Endometrium (tissue), 2 donors: ENCODE data around the gene PTGDS.

Experiments
- FAIRE-seq: peaks from 2 replicates; lab custom pipeline; 2012; peaks lifted over from hg19 to GRCh38; lab: Jason Lieb, UNC
- donor health status: control.
- donor health status: control.

The PTGDS gene

DNA sequence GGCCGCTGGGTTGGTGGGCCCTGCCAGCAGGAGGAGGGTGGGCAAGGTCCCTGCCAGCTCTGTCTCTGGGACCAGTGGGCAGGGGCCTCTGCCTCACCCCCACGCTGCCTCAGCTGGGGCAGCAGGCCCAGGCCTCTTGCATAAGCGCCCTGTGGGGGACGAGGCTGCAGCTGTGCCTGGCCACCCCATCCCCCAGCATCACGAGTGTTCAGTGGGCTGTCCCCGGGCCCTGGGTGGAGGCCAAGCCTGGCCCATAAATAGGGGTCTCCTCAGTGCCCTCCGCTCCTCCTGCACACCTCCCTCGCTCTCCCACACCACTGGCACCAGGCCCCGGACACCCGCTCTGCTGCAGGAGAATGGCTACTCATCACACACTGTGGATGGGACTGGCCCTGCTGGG, at the start of gene PTGDS:
Gene PTGDS (plus strand): TSS at position 282 of the 400 bp plus-strand sequence. CDS start 75 bp downstream, at position 357.
- FAIRE-seq: no peak

DNA sequence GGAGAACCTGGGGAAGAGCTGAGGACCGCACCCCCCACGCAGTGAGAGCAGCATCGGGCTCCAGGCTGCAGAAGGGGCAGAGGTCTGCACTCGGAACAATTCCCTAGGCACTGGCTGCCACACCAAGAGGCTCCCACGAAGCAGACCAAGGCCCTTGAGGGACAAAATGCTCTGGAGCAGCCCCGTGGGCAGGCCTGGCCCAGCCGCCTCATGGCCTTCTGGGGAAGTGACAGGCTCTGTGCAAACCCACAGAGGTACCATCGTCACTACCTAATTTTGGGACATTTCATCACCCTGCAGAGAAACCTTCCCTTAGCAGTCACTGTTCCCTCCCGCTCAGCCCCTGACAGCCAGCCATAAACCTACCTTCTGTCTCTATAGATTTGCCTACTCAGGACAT, 48.7 kb upstream of the PTGDS start:
- FAIRE-seq: no peak

DNA sequence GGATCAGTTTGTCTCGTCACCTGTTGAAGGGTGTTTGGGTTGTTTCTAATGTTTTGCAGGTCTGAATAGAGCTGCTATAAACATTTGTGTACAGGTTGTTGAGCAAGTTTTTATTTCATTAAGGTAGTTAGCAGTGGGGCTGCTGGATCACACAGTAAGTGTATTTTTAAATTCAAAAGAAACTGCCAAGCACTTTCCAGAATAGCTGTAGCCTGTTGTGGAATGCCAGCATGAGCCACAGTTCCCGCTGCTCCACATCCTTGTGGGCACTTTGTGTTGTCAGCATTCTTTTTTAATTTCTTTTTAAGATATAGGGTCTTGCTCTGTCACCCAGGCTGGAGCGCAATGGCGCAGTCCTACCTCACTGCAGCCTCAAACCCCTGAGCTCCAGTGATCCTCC, 47.3 kb upstream of the PTGDS start:
- no peak for FAIRE-seq

DNA sequence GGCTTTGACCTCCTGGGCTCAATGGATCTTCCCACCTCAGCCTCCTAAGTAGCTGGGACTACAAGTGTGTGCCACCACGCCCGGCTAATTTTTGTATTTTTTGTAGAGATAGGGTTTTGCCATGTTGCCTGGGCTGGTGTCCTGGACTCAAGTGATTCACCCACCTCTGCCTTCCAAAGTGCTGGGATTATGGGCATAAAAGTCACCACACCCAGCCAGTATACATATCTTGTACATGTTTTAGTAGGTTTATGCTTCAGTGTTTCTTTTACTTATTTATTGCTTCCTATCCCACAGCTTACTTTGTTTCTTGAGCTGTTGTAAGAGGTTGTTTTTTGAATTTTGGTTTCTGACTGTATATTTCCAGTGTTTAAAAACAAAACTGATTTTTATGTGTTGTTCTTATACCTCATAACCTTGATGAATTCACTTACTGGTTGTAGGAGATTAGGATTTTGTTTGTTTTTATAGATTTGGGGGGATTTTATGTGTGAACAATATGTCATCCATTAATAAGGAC, 45.6 kb upstream of the PTGDS start:
- FAIRE-seq: no peak

DNA sequence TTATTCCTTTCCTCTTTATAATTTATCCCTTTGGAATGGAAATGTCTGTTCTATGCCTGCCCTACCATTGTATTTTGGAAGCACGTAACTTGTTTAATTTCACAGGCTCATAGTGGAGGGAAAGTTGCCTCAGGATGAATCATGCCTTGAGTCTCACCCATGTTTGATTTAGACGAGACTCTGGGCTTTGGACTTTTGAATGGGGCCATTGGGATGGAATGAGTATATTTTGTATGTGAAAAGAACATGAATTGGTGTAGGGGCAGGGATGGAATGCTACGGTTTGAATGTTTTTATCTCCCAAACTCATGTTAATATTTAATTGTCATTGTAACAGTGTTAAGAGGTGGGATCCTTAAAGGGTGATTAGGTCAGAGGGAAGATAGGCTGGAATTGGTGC, 43.0 kb upstream of the PTGDS start:
- no peak for FAIRE-seq

DNA sequence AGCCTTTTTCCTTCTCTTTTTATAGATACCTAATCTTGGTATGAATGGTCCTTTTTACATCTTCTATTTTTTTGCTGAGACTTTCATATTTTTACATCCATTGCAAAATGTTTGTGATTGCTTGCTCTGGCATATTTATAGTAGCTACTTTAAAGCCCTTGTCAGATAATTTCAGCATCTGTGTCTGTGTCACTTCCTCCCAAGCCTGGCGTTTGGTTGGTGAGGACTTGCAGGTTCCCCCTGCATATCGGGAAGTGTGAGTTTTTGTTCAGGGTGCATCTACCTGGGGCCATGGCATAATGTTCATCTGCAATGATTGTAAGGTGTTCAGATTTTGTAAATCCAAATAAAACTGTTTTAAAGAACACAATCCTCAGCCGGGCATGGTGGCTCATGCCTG, 41.7 kb upstream of the PTGDS start:
- no peak for FAIRE-seq

DNA sequence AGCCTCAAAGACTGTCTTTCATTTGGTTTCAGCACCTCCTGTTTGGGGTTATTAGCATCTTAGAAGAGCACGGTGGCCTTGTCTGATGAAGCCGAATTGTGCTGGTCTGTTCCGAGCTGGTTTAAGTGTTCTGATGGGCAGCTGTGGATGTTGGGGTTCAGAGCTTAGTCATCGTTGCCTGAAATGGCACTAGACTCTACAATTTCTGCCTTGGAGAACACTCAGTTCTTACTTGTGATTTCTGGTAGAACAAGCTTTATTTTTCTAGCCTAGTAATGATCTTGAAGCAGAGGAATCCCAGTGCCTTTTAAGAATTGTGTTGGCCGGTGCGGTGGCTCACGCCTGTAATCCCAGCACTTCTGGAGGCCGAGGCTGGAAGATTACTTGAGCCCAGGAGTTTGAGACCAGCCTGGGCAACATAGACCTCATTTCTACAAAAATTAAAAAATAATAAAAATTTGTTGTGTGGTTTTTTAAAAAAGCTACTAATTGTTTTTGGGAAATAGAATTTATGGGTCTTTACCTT, 40.6 kb upstream of the PTGDS start:
- no peak for FAIRE-seq

DNA sequence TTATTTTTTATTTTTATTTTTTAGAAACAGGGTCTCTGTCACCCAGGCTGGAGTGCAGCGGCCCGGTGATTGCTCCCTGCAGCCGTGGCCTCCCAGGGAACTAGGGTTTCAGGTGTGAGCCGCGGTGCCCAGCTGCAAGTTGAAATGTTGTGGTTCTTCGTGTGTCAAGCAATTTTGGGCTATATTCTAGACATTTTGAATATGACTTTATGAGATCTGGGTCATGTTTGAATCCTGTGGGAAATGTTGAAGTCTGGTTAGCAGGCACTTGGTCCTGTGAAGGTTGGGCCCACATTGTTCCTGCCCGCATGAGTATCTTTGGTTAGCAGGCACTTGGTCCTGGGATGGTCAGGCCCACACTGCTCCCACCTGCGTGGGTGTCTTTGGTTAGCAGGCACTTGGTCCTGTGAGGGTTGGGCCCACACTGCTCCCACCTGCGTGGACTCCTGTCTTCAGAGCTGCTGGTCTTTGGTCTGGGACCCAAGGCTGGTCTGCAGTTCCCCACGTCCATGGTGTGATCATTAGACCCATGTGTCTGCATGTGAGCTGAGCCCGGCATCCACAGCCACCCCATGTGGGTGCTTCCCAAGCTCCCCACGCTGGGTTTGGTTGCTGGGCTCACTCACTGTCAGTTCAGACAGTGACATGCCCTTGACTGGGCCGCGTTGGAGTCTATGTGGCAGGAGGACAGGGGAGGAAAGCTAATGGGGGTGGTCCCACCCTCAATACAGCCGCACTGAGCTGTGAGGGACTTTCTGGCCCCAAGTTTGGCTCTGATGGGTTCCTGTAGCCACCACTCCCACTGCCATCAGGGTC, 39.9 kb upstream of the PTGDS start:
- FAIRE-seq: no peak

DNA sequence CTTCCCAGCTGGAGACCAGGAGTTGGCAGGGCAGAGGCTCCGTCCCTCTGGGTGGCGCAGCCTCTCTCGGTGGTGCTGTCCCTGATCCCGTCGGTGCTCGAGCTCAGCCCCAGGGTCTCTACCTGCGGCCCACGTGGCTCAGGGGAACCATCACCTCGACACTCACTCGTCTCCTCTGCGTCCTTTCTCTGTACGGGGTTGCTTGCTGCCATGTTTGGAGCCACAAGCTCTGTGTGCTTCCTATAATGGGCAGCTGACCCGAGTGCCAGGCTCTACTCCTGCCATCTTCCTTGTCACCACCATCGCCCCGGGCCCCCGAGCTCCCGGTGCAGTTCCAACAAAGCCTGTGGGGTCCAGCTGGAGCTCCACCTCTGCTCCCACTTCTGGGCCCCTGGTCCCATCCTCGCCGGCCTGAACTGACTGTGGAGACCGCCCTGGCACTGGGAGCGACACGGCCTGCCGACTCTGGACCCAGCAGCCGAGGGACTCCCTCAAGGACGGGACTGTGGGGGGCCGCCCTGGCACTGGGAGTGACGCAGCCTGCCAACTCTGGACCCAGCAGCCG, 37.8 kb upstream of the PTGDS start:
- FAIRE-seq: no peak

DNA sequence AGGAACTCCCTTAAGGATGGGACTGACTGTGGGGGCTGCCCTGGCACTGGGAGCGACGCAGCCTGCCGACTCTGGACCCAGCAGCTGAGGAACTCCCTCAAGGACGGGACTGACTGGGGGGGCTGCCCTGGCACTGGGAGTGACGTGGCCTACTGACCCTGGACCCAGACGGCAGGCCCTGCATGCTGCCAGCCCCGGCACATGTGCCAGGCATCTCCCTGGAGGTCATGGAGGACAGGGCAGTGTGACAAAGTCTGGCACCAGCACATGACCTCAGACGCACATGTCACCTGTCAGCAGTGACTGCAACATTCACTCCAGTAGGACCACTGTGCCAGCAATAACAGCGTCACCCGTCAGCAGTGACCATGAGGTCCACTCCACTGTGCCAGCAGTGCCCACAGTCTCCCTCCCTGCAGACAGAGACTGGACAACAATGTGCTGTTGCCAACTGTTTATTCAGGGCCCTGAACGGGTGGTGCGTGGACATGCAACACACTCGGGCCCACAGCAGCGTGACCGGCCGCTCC, 37.2 kb upstream of the PTGDS start:
- FAIRE-seq: no peak

DNA sequence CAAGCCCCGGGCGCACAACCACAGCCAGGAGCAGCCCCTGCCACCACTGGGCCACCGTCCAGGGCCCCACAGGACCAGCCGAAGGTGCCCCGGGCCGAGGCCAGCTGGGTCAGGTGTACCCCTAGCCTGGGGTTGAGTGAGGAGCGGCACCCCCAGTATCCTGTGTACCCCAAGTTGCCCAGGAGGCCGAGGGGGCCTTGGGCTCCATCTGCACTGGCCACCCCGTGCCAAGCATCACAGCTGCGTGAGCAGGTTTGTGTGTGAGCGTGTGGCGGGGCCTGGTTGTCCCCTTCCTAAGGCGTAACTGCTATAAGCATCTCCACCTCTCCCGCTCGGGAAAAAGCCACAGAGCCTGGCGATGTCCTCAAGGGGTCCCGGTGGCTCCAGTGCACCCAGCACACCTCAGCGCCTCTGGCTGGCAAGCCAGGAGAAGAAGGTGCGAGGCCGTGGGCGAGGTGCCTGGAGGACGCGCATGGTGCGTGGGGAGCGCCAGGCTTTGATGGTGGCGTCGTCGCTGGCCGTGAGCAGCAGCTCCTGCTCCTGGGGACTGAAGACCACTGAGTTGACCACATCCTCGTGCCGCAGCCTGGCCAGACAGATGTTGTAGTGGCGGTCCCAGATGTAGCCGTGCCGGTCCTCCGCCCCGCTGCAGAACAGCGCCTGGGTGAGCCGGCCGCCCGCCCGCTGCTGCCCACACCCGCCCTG, 36.6 kb upstream of the PTGDS start:
- FAIRE-seq: no peak

DNA sequence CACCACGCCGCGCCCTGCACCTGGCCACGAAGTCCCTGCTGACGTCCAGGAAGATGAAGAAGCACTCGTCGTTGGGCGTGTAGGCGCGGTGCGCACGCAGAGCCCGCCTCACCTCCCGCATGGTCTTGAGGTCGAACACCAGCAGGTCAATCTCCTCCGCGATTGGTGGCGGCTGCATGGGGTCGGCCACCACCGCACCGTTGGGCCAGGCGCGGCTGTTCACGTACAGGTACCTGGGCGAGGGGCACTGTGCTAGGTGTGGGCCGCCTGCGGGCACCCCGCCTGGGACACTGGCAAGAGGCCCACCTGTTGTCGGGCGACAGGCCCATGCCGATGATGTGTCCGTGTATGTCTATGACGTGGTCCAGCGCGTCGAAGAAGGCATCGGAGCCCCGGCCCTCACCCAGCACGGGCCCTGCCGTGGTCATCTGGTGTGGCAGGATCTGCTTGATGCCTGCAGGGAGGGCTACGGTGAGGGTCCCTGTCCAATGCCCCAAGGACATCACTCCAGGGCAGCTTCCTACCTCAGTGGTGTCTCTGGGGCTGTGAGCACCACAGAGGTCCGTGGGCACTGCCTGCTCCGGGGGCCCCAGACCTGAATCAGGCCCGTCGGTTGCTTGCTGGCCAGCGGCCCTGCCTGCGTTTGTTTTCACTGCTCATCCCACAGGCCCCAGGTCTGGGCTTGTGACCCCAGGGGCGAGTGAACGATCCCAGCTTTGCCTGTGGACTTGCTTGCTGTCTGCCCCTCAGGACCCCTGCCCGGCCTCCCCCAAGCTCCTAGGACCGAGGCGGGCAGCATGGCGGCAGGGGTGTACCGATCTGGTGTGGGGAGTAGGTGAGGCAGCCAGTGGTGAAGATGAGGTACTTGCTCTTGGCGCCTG, 35.8 kb upstream of the PTGDS start:
- no peak for FAIRE-seq

DNA sequence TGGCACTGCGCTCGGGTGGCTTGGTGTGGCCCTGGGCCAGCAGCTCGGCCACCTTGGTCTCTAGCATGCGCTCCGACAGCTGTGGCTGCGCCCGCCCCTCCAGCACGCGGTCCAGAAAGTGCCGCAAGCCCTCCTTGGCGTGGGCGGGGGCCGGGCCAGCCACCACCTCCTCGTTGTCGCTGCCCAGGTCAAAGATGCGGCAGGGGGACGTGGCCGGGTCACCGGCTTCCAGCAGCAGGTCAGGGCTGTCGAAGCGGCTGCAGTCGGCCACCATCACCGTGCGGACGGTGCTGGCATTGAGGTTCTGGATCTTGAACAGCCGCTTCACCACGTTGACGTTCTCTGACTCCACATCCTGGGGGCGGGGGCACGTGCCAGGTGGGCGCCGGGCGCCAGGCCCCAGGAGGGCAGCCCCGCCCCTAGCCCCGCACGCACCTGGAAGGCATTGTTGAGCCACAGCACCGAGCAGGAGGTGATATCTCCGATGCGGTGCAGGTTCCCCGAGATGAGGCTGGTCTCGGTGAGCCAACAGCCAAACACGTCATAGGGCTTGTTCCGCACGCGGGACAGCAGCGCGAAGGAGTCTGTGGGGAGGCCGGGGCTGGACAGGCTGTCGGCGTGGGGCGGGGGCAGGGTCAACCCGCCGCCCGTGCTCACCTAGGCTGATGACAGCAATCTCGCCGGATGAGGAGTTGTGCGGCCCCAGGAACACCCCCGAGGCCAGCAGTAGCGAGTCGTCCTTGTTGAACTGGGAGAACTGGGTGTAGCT, 35.0 kb upstream of the PTGDS start:
- FAIRE-seq: no peak

DNA sequence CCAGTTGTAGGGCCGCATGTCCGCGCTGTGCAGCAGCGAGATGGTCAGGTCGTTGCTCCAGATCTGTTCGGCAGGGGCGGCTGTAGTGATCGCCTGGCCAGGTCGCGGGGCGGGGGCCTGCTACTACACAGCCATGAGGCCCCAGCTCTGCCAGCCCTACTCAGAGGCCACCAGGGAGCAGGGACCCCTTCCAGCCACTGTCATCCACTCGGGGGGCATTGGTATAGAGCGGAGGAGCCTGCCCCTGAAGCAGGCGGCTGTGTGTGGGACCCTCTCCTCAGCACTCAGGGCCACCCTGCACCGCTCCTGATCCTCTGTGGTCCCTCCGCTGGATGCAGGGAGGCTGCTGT, 34.4 kb upstream of the PTGDS start:
- no peak for FAIRE-seq

DNA sequence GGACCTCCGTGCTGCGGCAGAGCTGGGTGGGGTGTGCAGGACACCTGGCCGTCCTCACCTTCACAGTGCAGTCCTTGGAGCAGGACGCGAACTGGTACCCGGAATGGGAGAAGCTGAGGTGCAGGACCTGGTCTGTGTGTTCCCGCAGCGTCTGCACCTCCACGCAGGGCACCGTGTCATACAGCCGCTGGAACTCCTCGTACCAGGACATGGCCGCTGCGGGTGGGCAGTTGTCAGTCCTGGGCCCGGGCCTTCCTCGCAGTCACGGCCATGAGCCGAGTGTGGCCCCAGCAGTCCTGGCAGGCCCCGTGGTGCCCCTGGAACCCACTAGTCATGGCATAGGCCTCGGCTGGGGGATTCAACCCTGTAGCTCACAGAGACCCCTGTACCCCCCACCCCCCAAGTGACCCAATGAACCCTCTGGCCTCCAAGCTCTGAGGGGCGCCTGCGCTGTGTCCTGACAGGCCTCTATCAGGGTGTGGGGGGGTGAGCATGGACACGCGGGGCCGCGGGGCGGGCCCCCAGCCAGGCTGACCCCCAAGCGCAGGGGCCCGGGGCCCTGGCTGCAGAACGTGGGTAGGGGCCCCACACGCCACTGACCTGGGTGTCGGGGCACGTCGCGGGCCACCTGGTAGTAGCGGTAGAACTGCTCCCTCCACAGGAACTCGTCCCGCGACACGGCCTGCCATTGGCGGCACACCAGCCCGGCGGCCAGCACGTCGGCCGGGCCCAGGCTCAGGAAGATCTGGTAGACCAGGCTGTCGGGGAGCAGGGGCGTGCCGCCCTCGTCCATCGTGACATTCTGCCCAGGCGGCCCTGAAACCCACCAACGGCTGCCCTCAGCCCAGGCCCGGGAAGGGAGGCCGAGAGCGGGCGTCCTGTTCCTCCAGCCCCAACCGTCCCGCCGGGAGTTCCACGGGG, 33.8 kb upstream of the PTGDS start:
- no peak for FAIRE-seq

DNA sequence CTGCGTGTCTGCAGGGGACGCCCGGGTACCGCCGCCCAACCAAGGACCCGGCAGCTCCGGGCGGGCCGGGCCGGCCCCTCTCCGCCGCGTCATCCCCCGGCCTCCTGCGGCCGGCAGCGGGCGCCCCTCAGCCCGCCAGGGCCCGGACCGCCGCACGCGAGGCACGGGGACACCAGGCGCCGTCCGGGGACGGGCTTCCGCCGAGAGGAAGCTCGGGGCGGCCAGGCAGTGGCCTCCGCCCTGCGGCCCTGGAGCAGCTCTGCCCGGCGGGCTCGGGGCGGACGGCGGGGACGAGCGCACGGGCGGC, 33.1 kb upstream of the PTGDS start:
- no peak for FAIRE-seq

DNA sequence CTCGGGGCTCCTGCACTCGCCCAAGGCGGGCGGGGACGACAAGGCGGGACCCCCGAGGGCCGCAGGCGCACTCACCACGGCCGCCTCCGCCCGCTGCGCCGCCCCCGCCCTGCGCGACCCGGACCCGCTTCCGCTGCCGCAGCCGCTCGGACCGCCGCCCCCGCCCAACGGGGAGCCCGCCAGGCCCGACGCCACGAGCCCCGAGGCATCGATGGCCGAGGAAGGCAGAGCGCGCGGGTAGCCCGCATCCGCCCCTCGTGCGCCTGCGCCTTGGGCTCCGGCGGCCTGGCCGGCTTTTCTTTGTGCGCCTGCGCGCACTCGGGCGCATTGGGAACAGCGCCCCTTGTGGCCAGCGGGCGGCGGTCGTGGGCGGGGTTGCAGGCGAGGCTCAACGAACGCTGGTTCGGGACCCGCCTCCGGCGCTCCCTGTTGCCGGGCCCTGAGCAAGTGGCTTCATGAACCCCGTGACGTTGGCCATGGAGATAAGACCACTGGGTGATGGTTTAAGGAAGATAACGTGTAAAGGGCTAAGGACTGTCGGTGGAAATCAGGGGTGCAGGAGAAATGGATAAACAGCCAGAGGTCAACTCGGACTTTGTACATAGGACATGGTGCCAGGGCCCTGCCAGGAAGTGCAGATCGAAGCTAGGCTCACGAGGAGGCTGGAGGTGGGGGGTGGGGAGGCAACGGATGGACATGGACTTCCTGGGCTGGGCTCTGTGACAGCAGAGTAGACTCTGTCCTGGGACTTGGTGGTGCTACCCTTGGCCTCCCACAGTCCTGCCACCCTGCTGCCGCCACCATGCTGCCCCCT, 32.6 kb upstream of the PTGDS start, which contains the start of the genes C8G and FBXW5:
Gene C8G (plus strand): TSS at position 725 of the 814 bp plus-strand sequence. CDS start 78 bp downstream, at position 803.
Gene FBXW5 (minus strand): TSS at position 220 of the 814 bp plus-strand sequence. CDS start 655 bp downstream, outside the sequence.
- no peak for FAIRE-seq

DNA sequence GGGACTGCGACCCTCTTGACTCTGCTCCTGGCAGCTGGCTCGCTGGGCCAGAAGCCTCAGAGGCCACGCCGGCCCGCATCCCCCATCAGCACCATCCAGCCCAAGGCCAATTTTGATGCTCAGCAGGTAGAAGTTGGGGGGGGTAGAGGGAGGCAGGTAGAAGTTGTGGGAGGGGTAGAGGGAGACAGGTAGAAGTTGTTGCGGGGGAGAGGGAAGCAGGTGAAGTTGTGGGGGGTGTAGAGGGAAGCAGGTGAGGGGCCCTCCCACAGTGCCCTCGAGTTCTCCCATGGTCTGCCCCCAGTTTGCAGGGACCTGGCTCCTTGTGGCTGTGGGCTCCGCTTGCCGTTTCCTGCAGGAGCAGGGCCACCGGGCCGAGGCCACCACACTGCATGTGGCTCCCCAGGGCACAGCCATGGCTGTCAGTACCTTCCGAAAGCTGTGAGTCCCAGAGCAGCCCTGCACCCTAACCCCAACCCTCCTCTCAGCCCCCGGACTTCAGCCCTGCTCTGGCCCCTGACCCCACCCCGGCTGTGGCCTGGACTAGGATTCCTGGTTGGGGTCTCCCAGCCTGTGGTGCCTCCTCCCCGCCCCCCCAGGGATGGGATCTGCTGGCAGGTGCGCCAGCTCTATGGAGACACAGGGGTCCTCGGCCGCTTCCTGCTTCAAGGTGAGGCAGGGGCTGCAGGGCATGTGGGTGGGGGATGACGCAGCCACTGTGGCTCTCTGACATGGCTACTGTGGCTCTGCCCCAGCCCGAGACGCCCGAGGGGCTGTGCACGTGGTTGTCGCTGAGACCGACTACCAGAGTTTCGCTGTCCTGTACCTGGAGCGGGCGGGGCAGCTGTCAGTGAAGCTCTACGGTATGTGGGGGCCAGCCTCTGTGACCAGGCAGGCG, 31.7 kb upstream of the PTGDS start:
- no peak for FAIRE-seq
